ENCODE results near the gene EYA4.
"Not testable (repeated sequence)": the region's sequence is repeated elsewhere in the genome, so short reads cannot be mapped to it uniquely, and the experiment has no call there.

Gene EYA4

DNA sequence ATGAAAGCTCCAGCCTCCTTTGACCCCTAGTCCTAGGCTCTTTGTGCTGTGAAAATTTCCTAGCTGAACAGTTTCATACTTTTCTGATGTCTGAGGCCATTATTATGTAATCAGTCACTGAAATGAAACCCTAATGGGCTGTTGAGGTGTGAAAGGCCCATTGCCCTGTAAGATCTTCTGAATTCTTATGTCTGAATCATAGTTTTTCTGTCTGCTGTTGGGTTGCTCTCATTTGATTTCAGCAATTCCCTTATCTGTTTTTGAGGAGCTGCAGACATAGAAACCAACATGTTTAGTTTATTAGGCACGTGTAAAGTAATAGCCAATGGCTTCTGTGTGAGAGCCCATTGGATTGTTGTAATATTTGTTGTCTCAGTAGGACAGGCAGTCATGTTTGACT is 118.1 kb downstream of the EYA4 start:
- no peak for DNase-seq

DNA sequence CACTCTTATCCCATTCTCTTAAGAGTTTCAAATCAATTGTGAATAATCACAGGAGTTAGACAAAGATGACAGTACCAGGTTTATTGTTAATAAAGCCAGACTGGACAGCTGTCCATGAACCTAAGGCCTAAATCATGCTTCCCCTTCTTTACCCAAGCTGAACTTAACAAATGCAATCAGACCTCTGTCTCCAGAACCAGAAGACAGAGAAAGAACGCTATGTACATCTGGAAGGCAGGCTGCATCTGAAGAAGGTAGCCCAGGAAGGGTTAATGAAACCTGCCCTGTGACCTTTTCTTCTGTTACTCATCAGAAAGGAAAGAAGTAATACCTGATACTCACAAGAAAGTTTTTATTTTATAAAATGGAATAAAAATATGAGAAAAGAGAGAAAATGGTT is 118.6 kb downstream of the EYA4 start:
- DNase-seq, result no peak

DNA sequence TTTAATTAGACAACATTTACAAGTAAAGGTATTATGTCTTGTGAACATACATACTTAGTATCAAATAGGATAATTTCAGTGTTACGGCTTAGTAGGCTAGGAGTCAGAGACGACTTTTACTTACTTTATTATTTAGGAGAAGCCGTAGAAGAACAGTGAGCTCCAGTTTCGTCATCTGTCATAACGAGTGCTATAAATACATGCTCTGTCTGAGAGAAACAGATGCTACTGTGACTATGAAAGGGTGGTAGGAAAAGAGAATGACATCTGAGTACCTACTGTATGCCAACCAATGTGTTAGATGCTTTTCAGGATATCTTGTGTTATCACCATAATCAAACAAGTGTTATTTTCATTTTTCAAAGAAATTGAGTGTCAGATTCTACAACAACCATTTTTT is 119.0 kb downstream of the EYA4 start:
- no peak for DNase-seq

- no peak for DNase-seq
Observed at GRCh38 chr6:133362813-133363212, 121.7 kb downstream of the EYA4 start.

DNA sequence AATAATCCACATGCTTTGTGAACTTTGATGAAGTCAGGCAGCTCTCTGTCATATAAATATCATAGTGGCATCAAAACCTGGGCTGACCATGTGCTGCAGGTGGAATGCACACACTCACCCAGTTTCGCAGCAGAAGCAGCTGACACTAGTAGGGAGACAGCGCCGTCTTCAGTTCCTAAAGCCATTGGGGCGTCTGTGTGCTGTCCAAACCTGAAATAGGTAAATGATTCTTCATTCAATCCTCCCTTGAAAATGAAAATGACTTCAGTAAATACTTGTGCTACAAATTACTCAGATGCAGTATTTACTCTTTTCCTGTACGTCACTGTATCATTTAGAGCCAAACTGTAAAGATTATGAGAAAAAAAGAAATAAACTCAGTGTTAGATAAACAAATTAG is 127.5 kb downstream of the EYA4 start:
- DNase-seq, result no peak

DNA sequence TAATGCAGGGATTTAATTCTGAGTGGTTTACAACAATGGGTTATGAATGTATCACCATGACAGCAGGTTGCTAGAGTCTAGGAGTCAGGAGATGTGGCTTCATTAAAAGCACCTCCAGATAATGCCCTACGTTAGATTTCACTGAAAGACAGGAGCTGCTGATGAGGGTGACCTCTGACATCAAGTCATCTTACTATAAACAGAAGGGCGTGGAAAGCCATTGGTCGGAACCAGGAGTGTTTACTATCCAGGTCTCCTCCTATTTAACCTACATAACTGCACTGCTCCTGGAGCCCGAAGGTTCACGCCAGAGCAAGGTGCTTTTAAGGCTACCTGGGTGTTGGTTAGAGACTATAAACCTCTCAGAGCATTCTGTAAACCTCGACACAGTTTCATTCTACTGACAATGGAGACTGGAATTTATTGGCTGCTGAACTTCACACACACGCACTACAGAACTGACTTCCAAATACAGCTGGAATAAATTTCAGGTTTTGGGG is 128.7 kb downstream of the EYA4 start:
- DNase-seq, result no peak

- DNase-seq, result no peak
Observed at GRCh38 chr6:133376743-133377142, 135.6 kb downstream of the EYA4 start.

GRCh38 chr6:133377219-133377618 is 136.1 kb downstream of the EYA4 start:
- no peak for DNase-seq

DNA sequence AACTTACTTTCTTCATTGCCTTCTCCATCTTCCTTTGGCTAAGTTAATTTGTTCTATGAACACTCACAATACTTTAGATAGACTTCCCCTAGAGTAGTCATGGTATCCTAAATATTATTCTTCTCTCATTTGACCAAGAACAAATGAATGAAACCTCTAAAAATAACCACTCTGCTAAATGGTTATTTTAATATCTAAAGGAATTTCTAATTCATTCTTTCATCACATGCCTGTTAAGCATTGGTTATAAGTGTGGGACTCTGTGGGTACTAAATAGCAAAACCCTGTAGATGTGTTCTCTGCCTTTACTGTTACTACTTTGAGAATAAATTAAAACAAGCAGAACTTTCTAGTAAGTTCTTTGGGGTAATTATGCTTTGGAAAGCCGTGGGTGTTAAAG is 138.9 kb downstream of the EYA4 start:
- DNase-seq, result no peak

DNA sequence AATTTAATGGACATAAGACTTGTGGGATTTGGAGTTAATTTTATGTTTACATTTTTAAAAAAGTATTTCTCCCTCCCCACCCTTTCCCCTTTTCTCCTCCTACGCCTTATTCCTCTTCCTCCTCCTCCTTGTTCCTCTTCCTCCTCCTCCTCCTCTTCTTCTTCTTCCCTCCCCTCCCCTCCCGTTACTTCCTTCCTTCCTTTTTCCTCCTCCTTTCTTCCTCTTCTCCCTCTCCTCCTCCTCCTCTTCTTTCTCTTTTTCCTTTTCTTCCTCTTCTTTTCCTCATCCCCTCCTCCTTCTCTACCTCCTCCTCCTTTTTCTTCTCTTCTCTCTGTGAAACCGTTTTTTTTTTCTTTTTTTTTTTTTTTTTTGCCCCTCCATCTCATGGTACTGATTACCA is 139.6 kb downstream of the EYA4 start:
- no peak for DNase-seq

DNA sequence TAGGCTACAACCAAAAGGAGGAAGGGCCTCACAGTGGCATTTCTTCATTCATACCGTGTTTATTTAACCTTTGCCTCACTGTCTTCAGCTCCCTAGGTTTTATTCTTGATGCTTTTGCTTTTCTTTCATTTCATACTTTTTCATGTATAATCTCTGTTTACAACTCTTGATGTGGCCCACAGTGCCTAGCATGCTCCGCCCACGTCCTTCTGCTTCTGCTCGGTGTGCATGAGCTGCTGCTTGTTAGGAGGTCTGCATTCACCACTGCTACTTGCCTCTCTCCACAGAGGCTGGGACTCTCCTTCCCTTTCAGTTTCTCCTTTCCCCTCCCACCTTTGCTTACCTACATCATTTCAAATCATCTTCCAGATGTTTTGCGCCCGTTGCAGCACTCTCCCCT is 147.6 kb downstream of the EYA4 start:
- no peak for DNase-seq

DNA sequence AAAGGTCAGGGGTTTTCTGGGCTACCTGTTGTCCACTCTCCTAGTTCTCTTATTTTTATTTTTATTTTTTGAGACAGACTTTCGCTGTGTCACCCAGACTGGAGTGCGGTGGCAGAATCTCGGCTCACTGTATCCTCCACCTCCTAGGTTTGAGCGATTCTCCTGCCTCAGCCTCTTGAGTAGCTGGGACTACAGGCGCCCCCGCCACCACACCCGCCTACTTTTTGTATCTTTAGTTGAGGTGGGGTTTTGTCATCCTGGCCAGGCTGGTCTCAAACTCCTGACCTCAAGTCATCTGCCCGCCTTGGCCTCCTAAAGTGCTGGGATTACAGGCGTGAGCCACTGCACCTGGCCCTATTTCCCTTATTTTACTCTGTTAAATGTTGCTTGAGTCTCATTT is 149.0 kb downstream of the EYA4 start:
- DNase-seq, result no peak

DNA sequence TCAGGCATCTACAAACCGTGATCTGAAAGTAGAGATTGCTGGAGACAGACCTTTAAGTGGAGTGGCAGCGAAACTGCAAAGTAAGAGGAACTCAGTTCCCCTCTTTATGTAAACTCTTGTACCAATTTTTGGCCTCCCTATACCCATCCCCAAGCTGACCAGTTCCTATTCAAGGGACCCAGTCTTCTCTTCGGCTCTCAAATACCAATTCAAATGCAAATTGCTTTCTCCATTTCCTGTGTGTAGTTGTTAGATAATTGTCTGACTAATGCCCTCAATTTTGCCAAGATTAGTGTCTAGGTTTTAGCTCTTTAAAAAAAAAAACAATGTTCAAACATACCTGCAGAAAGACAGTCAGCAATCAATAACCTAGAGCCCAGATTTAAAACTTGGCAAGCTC is 150.9 kb downstream of the EYA4 start:
- DNase-seq, result no peak

- no peak for DNase-seq
Observed at GRCh38 chr6:133392641-133393040, 151.5 kb downstream of the EYA4 start.

DNA sequence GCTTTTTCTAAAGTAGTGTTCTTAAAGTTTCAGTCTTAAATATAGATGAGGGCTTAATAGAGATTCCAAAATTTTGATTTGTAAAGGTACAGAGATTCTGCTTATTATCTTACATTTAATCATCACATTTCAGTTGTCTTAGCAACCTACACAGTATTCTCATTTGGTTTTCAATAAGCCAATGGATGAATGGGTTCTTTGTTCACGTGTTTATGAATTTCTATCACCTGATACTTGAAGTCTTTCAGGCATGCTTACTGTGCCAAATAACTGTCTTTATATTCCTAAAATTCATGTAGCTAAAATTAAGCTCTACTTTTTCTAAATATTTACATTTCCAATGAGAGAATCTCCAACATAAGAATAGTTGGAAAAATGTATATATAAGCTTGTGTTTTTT is 152.7 kb downstream of the EYA4 start:
- no peak for DNase-seq

DNA sequence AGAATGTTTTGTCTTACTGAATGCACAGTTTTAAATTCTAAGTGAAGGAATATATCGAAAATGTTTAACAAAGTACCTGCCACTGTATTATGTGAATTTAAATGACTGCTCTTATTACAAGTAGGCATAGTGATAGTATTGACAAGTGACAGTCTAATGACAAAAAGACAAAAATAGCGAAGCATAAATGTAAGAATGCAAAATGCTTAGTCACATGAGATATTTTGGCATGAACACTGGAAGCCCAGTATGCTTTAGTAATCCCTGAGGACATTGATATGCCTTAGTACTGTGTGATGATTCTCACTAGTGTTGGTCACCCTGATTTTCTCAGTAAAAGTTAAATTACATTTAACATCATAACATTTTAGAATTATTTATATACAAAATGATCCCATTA is 153.5 kb downstream of the EYA4 start:
- no peak for DNase-seq

- DNase-seq, result no peak
Observed at GRCh38 chr6:133396233-133396983, 155.3 kb downstream of the EYA4 start.

DNA sequence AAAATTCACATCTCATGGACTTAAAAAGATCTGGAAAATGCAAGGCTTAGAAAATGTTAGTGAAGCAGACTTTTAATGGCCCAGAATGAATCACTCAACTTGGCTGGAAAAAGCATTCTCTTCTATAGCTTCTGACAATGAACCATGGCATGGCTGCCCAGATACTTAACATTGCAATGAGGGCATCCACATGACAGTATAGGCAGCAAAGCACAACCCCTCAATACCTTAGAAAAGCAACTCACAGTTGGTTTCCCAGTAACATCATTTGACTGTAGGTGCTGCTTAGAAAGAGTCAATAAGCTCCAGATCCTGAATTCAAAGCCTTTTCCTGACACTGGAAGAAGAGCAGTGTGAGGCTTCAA is 155.8 kb downstream of the EYA4 start:
- no peak for DNase-seq

- not testable (repeated sequence) for DNase-seq
Observed at GRCh38 chr6:133397601-133398000, 156.4 kb downstream of the EYA4 start.

- no peak for DNase-seq
Observed at GRCh38 chr6:133399426-133399825, 158.3 kb downstream of the EYA4 start.

DNA sequence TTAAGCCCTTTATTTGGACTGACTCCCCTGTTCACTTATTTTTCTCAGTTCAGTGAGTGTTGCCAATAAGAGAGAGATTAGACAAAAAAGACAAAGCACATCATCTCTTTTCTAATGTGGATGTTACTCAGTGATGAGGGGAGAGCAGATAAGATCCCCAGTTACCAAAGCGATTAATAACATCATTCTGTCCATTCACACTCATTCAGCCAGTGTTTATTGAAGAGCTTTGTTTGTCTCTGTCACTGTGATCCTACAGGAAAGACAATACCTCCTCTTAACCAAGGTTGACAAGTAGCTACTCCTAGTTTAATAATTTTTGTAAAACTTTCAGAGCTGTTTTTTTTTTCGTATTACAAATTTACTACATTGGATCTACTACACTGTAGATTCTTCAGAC is 163.0 kb downstream of the EYA4 start:
- no peak for DNase-seq

DNA sequence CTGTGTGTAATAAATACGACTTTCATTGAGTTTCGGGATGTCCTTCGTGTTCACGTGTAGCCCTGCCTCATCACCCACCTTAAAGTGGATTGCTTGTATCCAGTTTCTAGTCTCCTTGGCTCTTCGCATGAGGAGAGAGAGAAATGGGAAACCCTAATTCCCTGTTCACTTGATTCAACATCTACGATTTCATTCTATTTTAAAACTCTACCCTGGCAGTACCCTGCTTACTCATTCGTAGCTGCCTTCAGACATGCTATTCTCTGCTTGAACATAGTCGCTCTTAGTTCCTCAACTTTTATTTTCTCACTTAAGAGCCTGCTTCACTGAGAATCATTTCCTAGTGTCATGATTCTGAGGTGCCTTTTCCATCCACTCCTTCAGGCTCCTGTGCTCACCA is 163.6 kb downstream of the EYA4 start:
- no peak for DNase-seq

GRCh38 chr6:133407320-133408100 is 166.4 kb downstream of the EYA4 start:
- no peak for DNase-seq

DNA sequence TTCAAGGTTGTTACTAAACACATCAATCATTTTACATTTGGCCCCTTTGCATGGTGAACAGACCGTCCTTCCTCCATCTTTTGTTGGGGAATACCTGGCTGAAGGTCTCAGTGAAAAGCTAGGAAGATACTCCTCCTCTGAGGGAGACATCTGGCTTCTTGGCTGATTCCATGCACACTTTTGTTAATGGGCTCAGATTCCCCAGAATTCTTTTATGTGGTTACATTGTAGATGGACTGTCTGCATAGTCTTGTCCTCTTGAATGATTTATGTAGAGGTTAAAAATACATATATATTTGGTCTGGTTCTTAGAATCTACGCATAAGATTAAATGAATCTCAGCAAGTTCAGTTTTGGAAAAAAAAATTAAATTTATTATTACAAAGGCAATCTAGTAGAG is 167.0 kb downstream of the EYA4 start:
- no peak for DNase-seq

GRCh38 chr6:133408543-133408942 is 167.4 kb downstream of the EYA4 start:
- no peak for DNase-seq
